Kidney (tissue), 14 donors: Measurements from ENCODE around the gene PRXL2A. TPM values are rescaled to one million over a fixed set of nuclear protein-coding genes. Genes with fewer than 3 reads are reported as not detected.
A peak's percentile ranks its signal among the peaks of the same experiment; 100 is the strongest.

Experiments used
- DNase-seq, 5 donors: peaks; one replicate each; pipeline ENCODE4 v3.0.0-alpha.2; 2013 to 2020
- FAIRE-seq: peaks from 2 replicates; lab custom pipeline; 2012; peaks lifted over from hg19 to GRCh38; lab: Jason Lieb, UNC
- H3K27ac ChIP-seq, 2 donors: one replicate each; pipeline ENCODE4 v1.7.0; 2013; ENCODE audit warnings: low read depth in 2 of 2, low read length in 2 of 2, inconsistent platforms in 1 of 2
- H3K27me3 ChIP-seq: one replicate; pipeline ENCODE4 v1.7.1; 2013; ENCODE audit warnings: low read length, inconsistent platforms; ENCODE audit not compliant: control insufficient read depth, insufficient read depth
- H3K36me3 ChIP-seq, 3 donors: one replicate each; pipeline versions ENCODE4 v1.7.0 to v1.7.1; 2013; ENCODE audit warnings: low read length in 3 of 3, control low read depth in 1 of 3, inconsistent platforms in 1 of 3; ENCODE audit not compliant: insufficient read depth in 3 of 3, control insufficient read depth in 2 of 3
- H3K4me1 ChIP-seq, 3 donors: one replicate each; pipeline versions ENCODE4 v1.7.0 to v1.7.1; 2013; ENCODE audit warnings: low read length in 3 of 3, inconsistent platforms in 1 of 3, low read depth in 1 of 3; ENCODE audit not compliant: control insufficient read depth in 2 of 3, insufficient read depth in 2 of 3
- H3K4me3 ChIP-seq, 3 donors: one replicate each; pipeline versions ENCODE4 v1.7.0 to v1.8.1; 2013; ENCODE audit warnings: low read length in 3 of 3, control low read depth in 1 of 3, inconsistent platforms in 1 of 3
- H3K9ac ChIP-seq, 3 donors: one replicate each; pipeline versions ENCODE4 v1.7.0 to v1.7.1; 2013; ENCODE audit warnings: low read length in 3 of 3, control low read depth in 1 of 3, inconsistent platforms in 1 of 3
- H3K9me3 ChIP-seq, 3 donors: one replicate each; pipeline versions ENCODE4 v1.7.0 to v1.7.1; 2013; ENCODE audit warnings: low read length in 3 of 3, control low read depth in 1 of 3, inconsistent platforms in 1 of 3; ENCODE audit not compliant: control insufficient read depth in 2 of 3, insufficient read depth in 1 of 3
- intact Hi-C: fragments of 100-400 bp; cut with DNase I; formaldehyde crosslinking; loops from one replicate; pipeline ENCODE4 v1.11.1; 2022
- polyA plus RNA-seq: library from polyadenylated mRNA; stranded (reverse); fragments of 350-450 nt; fragmentation: Illumina TruSeq; extraction: RNeasy Lipid Tissue Mini Kit (QIAGEN cat#74804); gene quantifications from one replicate; pipeline ENCODE4 v1.2.3, GENCODE V29; 2014; ENCODE audit warnings: low read depth, low replicate concordance; ENCODE audit not compliant: insufficient read depth
- total RNA-seq: library from RNA; stranded (reverse); fragmentation: NEBNext Ultra II Directional; extraction: Animal tissue kit (Norgen Biotek cat#: 25700); gene quantifications from one replicate; pipeline ENCODE4 v1.2.1, GENCODE V29; 2021
- TF ChIP-seq, protein P1 (sequence below): IDR thresholded peaks from 3 replicates; pipeline ENCODE4 v1.5.1; 2012; ENCODE audit warnings: mild to moderate bottlenecking, moderate library complexity, borderline replicate concordance; ENCODE audit not compliant: insufficient read depth; ENCODE audit errors: extremely low read depth
- donor health status: control.
- donor health status: control.
- donor health status: control.
- donor health status: control.
- donor health status: control.
- donor health status: DM: yes; HTN: yes; CAD: no.
- donor health status: Normal renal cell carcinoma (clear cell type).

PRXL2A gene
- total and polyA plus RNA-seq, 2 donors from 2014 or later = 69.4 to 101 TPM

GRCh38 chr10:80459047-80459865 lies 50.9 kb downstream of the PRXL2A start:
- intact Hi-C loops = loop anchor here (5.0 kb wide), 1 partner anchor 43 kb away; no protein-coding TSS in a partner anchor
- H3K9ac ChIP-seq = peak overlapping the region in 1 of 3 donors; percentile 37
- no peaks in the 10 kb centered on the region for H3K36me3 ChIP-seq
- DNase-seq = peak in 1 of 5 donors; percentile 82
- H3K9me3 ChIP-seq = no peaks in the 10 kb centered on the region
- peak overlapping the region in 1 of 3 donors; percentile 17 for H3K4me3 ChIP-seq
- TF ChIP-seq, protein P1, sequence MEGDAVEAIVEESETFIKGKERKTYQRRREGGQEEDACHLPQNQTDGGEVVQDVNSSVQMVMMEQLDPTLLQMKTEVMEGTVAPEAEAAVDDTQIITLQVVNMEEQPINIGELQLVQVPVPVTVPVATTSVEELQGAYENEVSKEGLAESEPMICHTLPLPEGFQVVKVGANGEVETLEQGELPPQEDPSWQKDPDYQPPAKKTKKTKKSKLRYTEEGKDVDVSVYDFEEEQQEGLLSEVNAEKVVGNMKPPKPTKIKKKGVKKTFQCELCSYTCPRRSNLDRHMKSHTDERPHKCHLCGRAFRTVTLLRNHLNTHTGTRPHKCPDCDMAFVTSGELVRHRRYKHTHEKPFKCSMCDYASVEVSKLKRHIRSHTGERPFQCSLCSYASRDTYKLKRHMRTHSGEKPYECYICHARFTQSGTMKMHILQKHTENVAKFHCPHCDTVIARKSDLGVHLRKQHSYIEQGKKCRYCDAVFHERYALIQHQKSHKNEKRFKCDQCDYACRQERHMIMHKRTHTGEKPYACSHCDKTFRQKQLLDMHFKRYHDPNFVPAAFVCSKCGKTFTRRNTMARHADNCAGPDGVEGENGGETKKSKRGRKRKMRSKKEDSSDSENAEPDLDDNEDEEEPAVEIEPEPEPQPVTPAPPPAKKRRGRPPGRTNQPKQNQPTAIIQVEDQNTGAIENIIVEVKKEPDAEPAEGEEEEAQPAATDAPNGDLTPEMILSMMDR = no peak
- FAIRE-seq = no peak
- no peaks in the 10 kb centered on the region for H3K27me3 ChIP-seq
- peaks cover 4 to 70% (median 65%) of the 10 kb centered on the region in 3 donors for H3K4me1 ChIP-seq
- peak overlapping the region; percentile 55 to 78 for H3K27ac ChIP-seq

GRCh38 chr10:80460399-80461207 lies 52.3 kb downstream of the PRXL2A start:
- H3K27ac ChIP-seq = peak overlapping the region; percentile 30 to 78
- DNase-seq (peak; percentile 85 to 92 (median 89)), FAIRE-seq (no peak)
- intact Hi-C loops = no loop called here
- H3K9ac ChIP-seq = peak overlapping the region in 1 of 3 donors; percentile 21
- H3K9me3 ChIP-seq = no peaks in the 10 kb centered on the region
- TF ChIP-seq, protein P1 = no peak
- peak overlapping the region in 1 of 3 donors; percentile 20 for H3K4me3 ChIP-seq
- no peaks in the 10 kb centered on the region for H3K27me3 ChIP-seq
- H3K36me3 ChIP-seq = no peaks in the 10 kb centered on the region
- peaks cover 7 to 78% (median 78%) of the 10 kb centered on the region in 3 donors for H3K4me1 ChIP-seq

- intact Hi-C loops = no loop called here
- Histone ChIP-seq H3K9ac (peak overlapping the region in 1 of 3 donors; percentile 21), H3K36me3 (no peaks in the 10 kb centered on the region), H3K27me3 (no peaks in the 10 kb centered on the region), H3K9me3 (no peaks in the 10 kb centered on the region), H3K4me1 (peaks cover 7 to 78% (median 77%) of the 10 kb centered on the region in 3 donors), H3K27ac (peak overlapping the region; percentile 30 to 78), H3K4me3 (no peak overlapping the region)
- TF ChIP-seq, protein P1 = no peak
- DNase-seq (no peak), FAIRE-seq (no peak)
These were observed 53.1 kb downstream of the PRXL2A start for GRCh38 chr10:80461208-80462183.
